Endodermal cell (in vitro differentiated cells): ENCODE data around the gene CSF2. TPM values are rescaled to one million over a fixed set of nuclear protein-coding genes. Genes with fewer than 3 reads are reported as not detected.

Source experiments
- DNase-seq: peaks from one replicate; pipeline ENCODE4 v3.0.0-alpha.2; 2017
- H3K27ac ChIP-seq: 2 replicates; pipeline ENCODE4 v1.5.1; 2013; ENCODE audit warnings: mild to moderate bottlenecking, low read depth, low read length, moderate library complexity
- H3K27me3 ChIP-seq: 2 replicates; pipeline ENCODE4 v1.6.1; 2013; ENCODE audit warnings: mild to moderate bottlenecking, low read length, moderate library complexity; ENCODE audit not compliant: insufficient read depth, control insufficient read depth, poor library complexity, severe bottlenecking
- H3K36me3 ChIP-seq: 2 replicates; pipeline ENCODE4 v1.7.0; 2013; ENCODE audit warnings: mild to moderate bottlenecking, low read length, moderate library complexity; ENCODE audit not compliant: control insufficient read depth, insufficient read depth
- H3K4me1 ChIP-seq: one replicate; pipeline ENCODE4 v1.7.0; 2013; ENCODE audit warnings: low read length; ENCODE audit not compliant: control insufficient read depth, insufficient read depth
- H3K4me3 ChIP-seq: 2 replicates; pipeline ENCODE4 v1.5.1; 2013; ENCODE audit warnings: mild to moderate bottlenecking, low read length, moderate library complexity
- H3K9ac ChIP-seq: 2 replicates; pipeline ENCODE4 v1.6.1; 2013; ENCODE audit warnings: mild to moderate bottlenecking, low read length, moderate library complexity; ENCODE audit not compliant: poor library complexity, severe bottlenecking; ENCODE audit errors: extremely low read depth
- H3K9me3 ChIP-seq: 2 replicates; pipeline ENCODE4 v1.6.1; 2013; ENCODE audit warnings: mild to moderate bottlenecking, low read length, moderate library complexity; ENCODE audit not compliant: control insufficient read depth
- H3K27ac Mint-ChIP-seq: 2 replicates; pipeline ENCODE4 v1.8.0; 2020; ENCODE audit warnings: mixed read lengths
- H3K27me3 Mint-ChIP-seq: 2 replicates; pipeline ENCODE4 v1.8.0; 2021; ENCODE audit warnings: mild to moderate bottlenecking, mixed read lengths; ENCODE audit not compliant: insufficient read depth
- H3K36me3 Mint-ChIP-seq: 2 replicates; pipeline ENCODE4 v1.8.0; 2020; ENCODE audit warnings: low read depth, mixed read lengths
- H3K4me1 Mint-ChIP-seq: 2 replicates; pipeline ENCODE4 v1.8.0; 2020; ENCODE audit warnings: mixed read lengths
- H3K4me3 Mint-ChIP-seq: 2 replicates; pipeline ENCODE4 v1.8.0; 2020; ENCODE audit warnings: mild to moderate bottlenecking, moderate library complexity, mixed read lengths
- H3K9me3 Mint-ChIP-seq: 2 replicates; pipeline ENCODE4 v1.8.0; 2020; ENCODE audit warnings: mild to moderate bottlenecking, mixed read lengths
- CTCF ChIP-seq: fragments of 200-600 bp; sonication (generic); conservative IDR thresholded peaks from 2 replicates; pipeline ENCODE4 v1.5.0; 2021; ENCODE audit warnings: antibody characterized with exemption, mild to moderate bottlenecking
- WGBS, 2 experiments: methylation state at CpG; one replicate each; pipeline versions ENCODE4 v1.1.5 to v1.1.7; 2013; ENCODE audit warnings: missing lambda C conversion rate in 2 of 2, mixed read lengths in 1 of 2; ENCODE audit not compliant: insufficient coverage in 1 of 2, insufficient read length in 1 of 2; 5-methylcytosine and 5-hydroxymethylcytosine counted together
- long read RNA-seq, 4 experiments: library from polyadenylated mRNA in 2 of 4; library from RNA in 1 of 4; library from capped mRNA in 1 of 4; stranded (forward) in 3 of 4; unstranded in 1 of 4; transcript quantifications; one replicate each; pipeline ENCODE4 v2.0.0, GENCODE V29; 2020 to 2021; ENCODE audit warnings: inconsistent platforms in 1 of 4
- polyA plus RNA-seq, 2 experiments: library from polyadenylated mRNA; stranded (reverse); fragments of 50-300 nt; gene quantifications; one replicate each; pipeline ENCODE4 v1.2.3, GENCODE V29; 2013
- total RNA-seq, 2 donors: library from RNA; stranded (reverse); fragmentation: NEBNext Ultra II Directional in 1 of 2; extraction: Animal tissue kit (Norgen Biotek cat#: 25700) in 1 of 2; gene quantifications; 2 replicates in 1 of 2; 3 replicates in 1 of 2; pipeline ENCODE4 v1.2.1, GENCODE V29; 2021

CSF2 gene
- not detected for total RNA-seq
- not detected for polyA plus RNA-seq (2013, experiment 1 of 2)
- polyA plus RNA-seq (2013, experiment 2 of 2): not detected
- long read RNA-seq, experiment 1: 0 reads
- long read RNA-seq, experiment 2: 0 reads
- long read RNA-seq, experiment 3: 0 reads
- long read RNA-seq, experiment 4: 0 reads

- no peaks in the 10 kb centered on the region for H3K36me3 ChIP-seq
- H3K9me3 Mint-ChIP-seq: no peaks in the 10 kb centered on the region
Observed at GRCh38 chr5:132073231-132074013, at the start of gene CSF2. CSF2 (plus strand) TSS chr5:132073789; CDS start chr5:132073824, 35 bp downstream.

GRCh38 chr5:132024117-132024435 lies 49.5 kb upstream of the CSF2 start:
- 68 to 89% methylated on average over 2 to 4 of the region's 4 CpGs for WGBS, 2 experiments

More at GRCh38 chr5:132073231-132074013, at the start of gene CSF2:
- H3K27me3 ChIP-seq: no peaks in the 10 kb centered on the region
- WGBS, 2 experiments: 90 to 94% methylated on average over 3 to 12 of the region's 12 CpGs
- H3K4me3 Mint-ChIP-seq: no peak within 1 kb of the TSS
- TF ChIP-seq CTCF: no peak
- no peak within 1 kb of the TSS for H3K27ac Mint-ChIP-seq
- no peaks in the 10 kb centered on the region for H3K27me3 Mint-ChIP-seq
- no peak within 1 kb of the TSS for H3K4me3 ChIP-seq
- peaks cover 6% of the 10 kb centered on the region for H3K4me1 Mint-ChIP-seq
- H3K36me3 Mint-ChIP-seq: no peaks in the 10 kb centered on the region
- no peaks in the 10 kb centered on the region for H3K9me3 ChIP-seq
- no peak within 1 kb of the TSS for H3K9ac ChIP-seq
- H3K4me1 ChIP-seq: no peaks in the 10 kb centered on the region
- no peak within 1 kb of the TSS for H3K27ac ChIP-seq
- no peak for DNase-seq

GRCh38 chr5:132024789-132025402 lies 48.7 kb upstream of the CSF2 start:
- DNase-seq: peak; percentile 76
- Histone ChIP-seq H3K9me3 (no peaks in the 10 kb centered on the region), H3K27me3 (no peaks in the 10 kb centered on the region), H3K27ac (no peak overlapping the region), H3K36me3 (no peaks in the 10 kb centered on the region), H3K4me1 (no peaks in the 10 kb centered on the region), H3K9ac (no peak overlapping the region), H3K4me3 (no peak overlapping the region)
- H3K9me3 Mint-ChIP-seq: no peaks in the 10 kb centered on the region
- no peaks in the 10 kb centered on the region for H3K36me3 Mint-ChIP-seq
- H3K4me1 Mint-ChIP-seq: no peaks in the 10 kb centered on the region
- no peak overlapping the region for H3K4me3 Mint-ChIP-seq
- WGBS, 2 experiments: 77 to 80% methylated on average over 8 of the region's 8 CpGs
- H3K27ac Mint-ChIP-seq: no peak overlapping the region
- no peak for TF ChIP-seq CTCF
- H3K27me3 Mint-ChIP-seq: peaks cover 2% of the 10 kb centered on the region

More at GRCh38 chr5:132024117-132024435, 49.5 kb upstream of the CSF2 start:
- no peak overlapping the region for H3K4me3 Mint-ChIP-seq
- H3K9ac ChIP-seq: no peak overlapping the region
- no peak overlapping the region for H3K4me3 ChIP-seq
- no peaks in the 10 kb centered on the region for H3K9me3 Mint-ChIP-seq
- H3K27me3 Mint-ChIP-seq: peaks cover 4% of the 10 kb centered on the region
- no peaks in the 10 kb centered on the region for H3K4me1 Mint-ChIP-seq
- no peak overlapping the region for H3K27ac Mint-ChIP-seq
- H3K36me3 Mint-ChIP-seq: no peaks in the 10 kb centered on the region
- H3K27ac ChIP-seq: no peak overlapping the region
- no peaks in the 10 kb centered on the region for H3K9me3 ChIP-seq
- DNase-seq: no peak
- H3K4me1 ChIP-seq: no peaks in the 10 kb centered on the region
- no peak for TF ChIP-seq CTCF
- H3K27me3 ChIP-seq: peaks cover 5% of the 10 kb centered on the region
- no peaks in the 10 kb centered on the region for H3K36me3 ChIP-seq
